Epithelial cell of prostate (primary cell): ENCODE measurements around the gene FCHO1.

Experiments
- DNase-seq: peaks from one replicate; pipeline ENCODE4 v3.0.0-alpha.2; 2011; ENCODE audit warnings: low read depth, low spot score
- H3K27ac ChIP-seq: fragments of 450-650 bp; 2 replicates; pipeline ENCODE4 v1.5.1; 2017; ENCODE audit warnings: mild to moderate bottlenecking

The FCHO1 gene

GRCh38 chr19:17824339-17824738, 73.1 kb downstream of the FCHO1 start:
- no peak for DNase-seq
- H3K27ac ChIP-seq = no peak overlapping the region

DNA sequence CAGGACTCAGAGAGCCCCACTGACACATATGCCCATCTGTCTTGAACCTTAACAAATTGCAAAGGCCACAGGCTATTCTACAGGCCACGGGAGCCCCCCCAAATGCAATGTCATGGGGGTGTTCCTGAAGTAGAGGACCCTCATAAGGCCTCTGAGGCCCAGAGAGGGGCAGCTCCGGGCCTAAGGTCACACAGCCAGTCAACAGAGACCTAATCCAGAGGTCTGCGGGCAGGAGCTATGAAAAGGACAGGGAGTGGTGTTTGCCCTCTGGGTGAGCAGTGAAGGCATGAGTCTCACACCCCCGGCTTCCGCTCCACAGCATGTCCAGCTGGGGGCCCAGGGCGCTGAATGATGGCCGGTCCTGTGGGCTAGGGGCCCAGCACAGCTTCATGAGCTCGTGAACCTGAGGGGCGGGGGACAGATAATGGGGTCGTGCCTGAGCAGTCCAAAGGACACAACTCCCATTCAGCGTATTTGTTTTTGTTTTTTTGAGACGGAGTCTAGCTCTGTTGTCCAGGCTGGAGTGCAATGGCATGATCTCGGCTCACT, 75.3 kb downstream of the FCHO1 start:
- no peak for DNase-seq
- no peak overlapping the region for H3K27ac ChIP-seq

- no peak for DNase-seq
- peak overlapping the region; percentile 59 for H3K27ac ChIP-seq
Observed at GRCh38 chr19:17829855-17830566, 78.7 kb downstream of the FCHO1 start.

- peak; percentile 48 for DNase-seq
- peak overlapping the region; percentile 59 for H3K27ac ChIP-seq
Observed at GRCh38 chr19:17830567-17831418, 79.5 kb downstream of the FCHO1 start.

DNA sequence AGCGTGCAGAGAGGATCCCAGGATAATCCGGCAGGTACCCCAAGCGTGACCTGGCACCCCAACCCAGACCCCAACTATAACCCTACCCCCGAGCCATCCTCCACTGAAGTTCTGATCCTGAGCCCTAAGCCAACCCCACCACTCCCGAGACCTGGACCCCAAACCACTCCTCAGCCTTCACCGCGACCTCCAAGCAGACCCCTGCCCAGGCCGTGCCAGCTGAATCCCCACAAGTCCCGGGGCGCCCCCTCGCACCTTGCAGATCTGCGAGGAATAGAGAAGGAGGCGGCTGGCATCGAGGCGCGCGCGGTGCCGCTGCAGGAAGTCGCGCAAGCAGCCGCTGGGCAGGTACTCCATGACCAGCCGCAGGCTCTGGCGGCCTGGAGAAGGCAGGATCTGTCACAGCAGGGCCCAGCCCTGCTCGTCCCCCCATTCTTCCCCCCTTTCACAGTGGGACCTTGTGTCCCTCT, 80.2 kb downstream of the FCHO1 start:
- no peak overlapping the region for H3K27ac ChIP-seq
- no peak for DNase-seq

DNA sequence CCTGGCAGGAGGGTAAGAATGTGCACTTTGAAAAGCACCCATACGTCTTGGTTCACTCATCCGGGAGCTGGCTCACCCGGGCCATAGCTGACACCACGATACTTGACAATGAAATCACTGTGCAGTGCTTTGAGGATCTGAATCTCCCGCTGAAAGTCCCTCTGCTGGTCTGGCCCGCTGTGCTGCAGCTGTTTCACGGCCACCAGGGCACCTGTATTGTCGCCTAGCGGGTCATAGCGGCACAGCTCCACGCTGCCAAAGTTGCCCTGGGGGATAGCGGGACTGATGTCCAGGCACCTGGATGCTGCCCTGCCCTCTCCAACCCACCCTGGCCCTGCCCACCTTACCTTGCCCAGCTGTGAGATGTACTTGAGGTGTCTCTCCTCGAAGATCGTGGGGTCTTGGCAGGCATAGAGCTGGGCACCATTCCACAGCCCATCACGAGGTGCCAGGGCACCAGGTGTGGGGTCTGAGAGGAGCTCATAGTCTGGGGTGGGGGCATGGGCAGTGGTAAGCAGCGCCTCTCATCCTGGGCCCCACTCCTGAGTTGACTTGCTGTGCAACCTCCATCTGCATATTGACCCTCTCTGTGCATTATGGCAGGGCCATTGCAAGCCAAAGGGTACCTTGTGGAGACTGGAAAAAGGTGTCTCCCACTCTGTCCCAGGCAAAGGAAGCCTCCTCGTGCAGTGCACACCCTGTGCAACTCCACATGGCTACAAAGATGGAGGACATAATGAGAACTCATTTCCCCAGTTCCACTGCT, 81.3 kb downstream of the FCHO1 start:
- H3K27ac ChIP-seq = no peak overlapping the region
- DNase-seq = no peak

DNA sequence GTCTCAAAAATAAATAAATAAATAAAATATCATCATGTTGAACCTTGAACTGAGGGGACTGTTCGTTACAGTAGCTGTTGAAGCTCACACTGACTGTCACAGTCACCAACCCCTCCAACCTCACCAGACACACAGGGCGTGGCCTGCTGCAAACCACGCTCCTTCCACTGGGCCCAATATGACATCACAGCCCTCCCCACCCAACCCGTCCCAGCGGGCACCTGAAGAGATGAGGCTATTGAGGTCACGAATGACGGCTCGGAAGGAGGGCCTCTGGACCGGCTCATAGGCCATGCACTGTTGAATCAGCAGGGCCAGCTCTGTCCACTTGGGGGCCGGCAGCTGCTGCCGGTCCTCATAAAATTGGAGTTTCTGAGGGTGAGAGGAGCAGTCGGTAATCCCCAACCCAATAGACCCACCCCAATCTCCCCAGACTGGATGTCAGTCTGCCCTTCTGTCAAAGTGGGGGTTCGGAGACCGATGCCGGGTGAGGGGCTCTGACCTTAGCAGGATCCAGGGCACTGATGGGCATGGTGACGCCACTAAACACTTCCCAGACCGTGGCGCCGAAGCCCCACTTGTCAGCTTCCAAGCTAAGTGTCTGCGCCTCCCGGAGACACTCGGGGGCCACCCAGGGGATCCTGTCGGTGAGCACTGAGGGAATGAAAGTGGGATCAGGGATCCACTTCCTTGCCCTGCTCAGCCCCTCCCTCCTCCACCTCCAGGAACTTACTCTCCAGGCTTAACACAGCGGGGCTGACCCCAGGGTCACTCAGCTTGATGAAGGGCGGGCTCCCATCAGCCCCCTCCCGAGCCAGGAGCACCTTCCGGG, 83.3 kb downstream of the FCHO1 start:
- DNase-seq = no peak
- no peak overlapping the region for H3K27ac ChIP-seq

- DNase-seq = no peak
- H3K27ac ChIP-seq = no peak overlapping the region
Observed at GRCh38 chr19:17835182-17836006, 84.1 kb downstream of the FCHO1 start.

GRCh38 chr19:17836530-17836929, 85.3 kb downstream of the FCHO1 start:
- no peak for DNase-seq
- H3K27ac ChIP-seq = no peak overlapping the region

DNA sequence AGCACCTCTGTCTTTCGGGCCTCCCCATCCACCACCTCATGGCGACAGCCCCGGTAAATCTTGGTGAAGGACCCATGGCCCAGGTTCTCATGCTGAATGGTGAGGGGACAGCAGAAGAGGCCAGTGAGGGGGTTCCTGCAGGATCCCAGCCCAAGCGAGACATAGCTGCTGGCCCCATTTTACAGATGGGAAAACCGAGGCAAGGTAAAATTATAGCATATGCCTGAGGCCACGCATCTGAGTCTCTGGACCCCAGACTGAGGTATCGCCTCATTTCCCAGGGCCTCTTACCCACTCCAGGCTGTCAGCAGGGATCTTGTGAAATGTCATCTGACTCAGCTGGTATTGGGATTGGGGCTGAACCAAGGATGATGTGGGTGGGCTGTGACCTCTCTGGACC, 86.7 kb downstream of the FCHO1 start:
- DNase-seq = no peak
- no peak overlapping the region for H3K27ac ChIP-seq
